ENCODE data around the gene NUDT16L1.

The NUDT16L1 gene

GRCh38 chr16:4664538-4665418 is 28.6 kb upstream of the NUDT16L1 start:
- DNase-seq (ENCODE audit: extremely low read depth, low read depth), result no peak
- no peak for TF ChIP-seq CTCF (IDR thresholded peaks at IDR 0.05; ENCODE audit: low read depth, low read length)

- DNase-seq (ENCODE audit: extremely low read depth, low read depth), result no peak
- no peak for TF ChIP-seq CTCF (IDR thresholded peaks at IDR 0.05; ENCODE audit: low read depth, low read length)
These were observed 26.7 kb upstream of the NUDT16L1 start for GRCh38 chr16:4666537-4667202.

- no peak for TF ChIP-seq CTCF (IDR thresholded peaks at IDR 0.05; ENCODE audit: low read depth, low read length)
- no peak for DNase-seq (ENCODE audit: extremely low read depth, low read depth)
These were observed 26.0 kb upstream of the NUDT16L1 start for GRCh38 chr16:4667203-4667963.

GRCh38 chr16:4668313-4668960 is 24.9 kb upstream of the NUDT16L1 start:
- DNase-seq (ENCODE audit: extremely low read depth, low read depth), result no peak
- no peak for TF ChIP-seq CTCF (IDR thresholded peaks at IDR 0.05; ENCODE audit: low read depth, low read length)

GRCh38 chr16:4673387-4674046 is 19.8 kb upstream of the NUDT16L1 start:
- DNase-seq (ENCODE audit: extremely low read depth, low read depth), result no peak
- no peak for TF ChIP-seq CTCF (IDR thresholded peaks at IDR 0.05; ENCODE audit: low read depth, low read length)

- DNase-seq (ENCODE audit: extremely low read depth, low read depth), result no peak
- no peak for TF ChIP-seq CTCF (IDR thresholded peaks at IDR 0.05; ENCODE audit: low read depth, low read length)
These were observed 18.3 kb upstream of the NUDT16L1 start for GRCh38 chr16:4674926-4675530.

Data from AG09319 (cell line).